ENCODE results near the gene NKX3-2.
"Not testable (repeated sequence)": the region's sequence is repeated elsewhere in the genome, so short reads cannot be mapped to it uniquely, and the experiment has no call there.

Gene NKX3-2

GRCh38 chr4:13543839-13544605 lies at the start of gene NKX3-2:
TSS of gene NKX3-2 (minus strand) at chr4:13544508. CDS start at chr4:13544414, 94 bp downstream.
- DNase-seq, result no peak

- no peak for DNase-seq
These were observed 47.9 kb upstream of the NKX3-2 start for GRCh38 chr4:13592220-13592619.

GRCh38 chr4:13590766-13591165 lies 46.5 kb upstream of the NKX3-2 start:
- no peak for DNase-seq

- no peak for DNase-seq
These were observed 44.6 kb upstream of the NKX3-2 start for GRCh38 chr4:13588954-13589353.

GRCh38 chr4:13584481-13584880 lies 40.2 kb upstream of the NKX3-2 start:
- DNase-seq, result no peak

- no peak for DNase-seq
These were observed 35.7 kb upstream of the NKX3-2 start for GRCh38 chr4:13580036-13580435.

- DNase-seq, result no peak
These were observed 33.4 kb upstream of the NKX3-2 start for GRCh38 chr4:13577660-13578059.

- no peak for DNase-seq
These were observed 26.6 kb upstream of the NKX3-2 start for GRCh38 chr4:13570916-13571315.

- DNase-seq, result no peak
These were observed 22.8 kb upstream of the NKX3-2 start for GRCh38 chr4:13567125-13567524.

GRCh38 chr4:13562876-13563275 lies 18.6 kb upstream of the NKX3-2 start:
- no peak for DNase-seq

- no peak for DNase-seq
These were observed 17.4 kb upstream of the NKX3-2 start for GRCh38 chr4:13561673-13562072.

- DNase-seq, result not testable (repeated sequence)
These were observed 15.8 kb upstream of the NKX3-2 start for GRCh38 chr4:13560111-13560510.

- DNase-seq, result no peak
These were observed 15.1 kb upstream of the NKX3-2 start for GRCh38 chr4:13559413-13559812.

- no peak for DNase-seq
These were observed 14.6 kb upstream of the NKX3-2 start for GRCh38 chr4:13558881-13559280.

- no peak for DNase-seq
These were observed 11.0 kb upstream of the NKX3-2 start for GRCh38 chr4:13555325-13555724.

- no peak for DNase-seq
These were observed 8.8 kb upstream of the NKX3-2 start for GRCh38 chr4:13553081-13553480.

GRCh38 chr4:13548984-13549546 lies 4.8 kb upstream of the NKX3-2 start:
- DNase-seq, result peak; percentile 76

GRCh38 chr4:13548059-13548983 lies 4.0 kb upstream of the NKX3-2 start:
- peak; percentile 20 for DNase-seq

GRCh38 chr4:13547485-13548041 lies 3.3 kb upstream of the NKX3-2 start:
- peak; percentile 8 for DNase-seq

GRCh38 chr4:13546941-13547484 lies 2.7 kb upstream of the NKX3-2 start:
- no peak for DNase-seq

- no peak for DNase-seq
These were observed 2.0 kb upstream of the NKX3-2 start for GRCh38 chr4:13546142-13546940.

- no peak for DNase-seq
These were observed 1.1 kb upstream of the NKX3-2 start for GRCh38 chr4:13545394-13545808.

Measured in NCI-H510A treated with DMSO at 0.1 percent for 48 hours (cell line).